Fibroblast of upper back skin (primary cell): ENCODE results near the gene COL4A3.
"Not testable (repeated sequence)": the region's sequence is repeated elsewhere in the genome, so short reads cannot be mapped to it uniquely, and the experiment has no call there.

ENCODE experiments used
- DNase-seq: peaks from one replicate; pipeline ENCODE4 v3.0.0-alpha.2; 2013

COL4A3 gene

GRCh38 chr2:227219312-227220105 is 55.1 kb downstream of the COL4A3 start:
- DNase-seq = no peak

- no peak for DNase-seq
Observed at GRCh38 chr2:227221120-227221519, 56.7 kb downstream of the COL4A3 start.

GRCh38 chr2:227222292-227222691 is 57.9 kb downstream of the COL4A3 start:
- no peak for DNase-seq

- not testable (repeated sequence) for DNase-seq
Observed at GRCh38 chr2:227225641-227226040, 61.2 kb downstream of the COL4A3 start.

GRCh38 chr2:227228061-227228667 is 63.7 kb downstream of the COL4A3 start:
- peak; percentile 1 for DNase-seq

GRCh38 chr2:227230151-227230550 is 65.7 kb downstream of the COL4A3 start:
- DNase-seq = no peak

GRCh38 chr2:227234429-227234828 is 70.0 kb downstream of the COL4A3 start:
- DNase-seq = no peak

- no peak for DNase-seq
Observed at GRCh38 chr2:227237786-227238185, 73.4 kb downstream of the COL4A3 start.

GRCh38 chr2:227238238-227239237 is 74.1 kb downstream of the COL4A3 start:
- DNase-seq = peak; percentile 61

GRCh38 chr2:227241005-227241404 is 76.6 kb downstream of the COL4A3 start:
- no peak for DNase-seq

- no peak for DNase-seq
Observed at GRCh38 chr2:227248876-227249275, 84.5 kb downstream of the COL4A3 start.

- DNase-seq = no peak
Observed at GRCh38 chr2:227252831-227253230, 88.4 kb downstream of the COL4A3 start.

GRCh38 chr2:227256605-227257004 is 92.2 kb downstream of the COL4A3 start:
- no peak for DNase-seq

GRCh38 chr2:227257820-227258219 is 93.4 kb downstream of the COL4A3 start:
- DNase-seq = no peak

GRCh38 chr2:227260041-227260440 is 95.6 kb downstream of the COL4A3 start:
- no peak for DNase-seq

- no peak for DNase-seq
Observed at GRCh38 chr2:227267410-227268115, 103.1 kb downstream of the COL4A3 start.

- peak; percentile 2 for DNase-seq
Observed at GRCh38 chr2:227280895-227281294, 116.5 kb downstream of the COL4A3 start.

- no peak for DNase-seq
Observed at GRCh38 chr2:227285741-227286236, 121.4 kb downstream of the COL4A3 start.

- DNase-seq = no peak
Observed at GRCh38 chr2:227287771-227288170, 123.3 kb downstream of the COL4A3 start.

- no peak for DNase-seq
Observed at GRCh38 chr2:227292314-227292713, 127.9 kb downstream of the COL4A3 start.

- DNase-seq = no peak
Observed at GRCh38 chr2:227293531-227293930, 129.1 kb downstream of the COL4A3 start.

GRCh38 chr2:227295806-227296205 is 131.4 kb downstream of the COL4A3 start:
- DNase-seq = no peak
